ENCODE results near the gene TMC8. TPM values are rescaled to one million over a fixed set of nuclear protein-coding genes. Genes with fewer than 3 reads are reported as not detected.

The TMC8 gene
- total and polyA plus RNA-seq, 3 donors from 2014 or later = 3.5 to 9.3 (median 5.6) TPM

GRCh38 chr17:78132084-78132676 lies 1.6 kb downstream of the TMC8 start:
- TF ChIP-seq POLR2A (IDR thresholded peaks at IDR 0.05) (no peak), CTCF (IDR thresholded peaks at IDR 0.05) (no peak)
- peak overlapping the region in 1 of 2 donors; percentile 39 for H3K4me3 ChIP-seq
- H3K27ac ChIP-seq = no peak overlapping the region
- no peaks in the 10 kb centered on the region for H3K27me3 ChIP-seq
- no peak for DNase-seq
- intact Hi-C loops (cut with DNase I; ENCODE audit: low total_unique reads) = no loop called here
- no peaks in the 10 kb centered on the region for H3K36me3 ChIP-seq (ENCODE audit: low read depth, missing control alignments)
- 45 to 50% methylated on average over 4 to 34 of the region's 38 CpGs for WGBS, 2 donors
- peaks cover 19% of the 10 kb centered on the region for H3K4me1 ChIP-seq
- no peaks in the 10 kb centered on the region for H3K9me3 ChIP-seq

GRCh38 chr17:78132767-78133178 lies 2.2 kb downstream of the TMC8 start:
- H3K27ac ChIP-seq = no peak overlapping the region

GRCh38 chr17:78133179-78133951 lies 2.8 kb downstream of the TMC8 start:
- 90% methylated on average over 11 to 30 of the region's 30 CpGs for WGBS, 2 donors
- H3K36me3 ChIP-seq (ENCODE audit: low read depth, missing control alignments) = no peaks in the 10 kb centered on the region
- H3K27me3 ChIP-seq = no peaks in the 10 kb centered on the region
- peaks cover 7% of the 10 kb centered on the region for H3K4me1 ChIP-seq
- H3K27ac ChIP-seq = no peak overlapping the region
- no peak overlapping the region for H3K4me3 ChIP-seq
- no peaks in the 10 kb centered on the region for H3K9me3 ChIP-seq
- no peak for DNase-seq
- TF ChIP-seq POLR2A (IDR thresholded peaks at IDR 0.05) = no peak
- TF ChIP-seq CTCF (IDR thresholded peaks at IDR 0.05) = no peak
- intact Hi-C loops (cut with DNase I; ENCODE audit: low total_unique reads) = no loop called here

More at GRCh38 chr17:78132767-78133178, 2.2 kb downstream of the TMC8 start:
- no peaks in the 10 kb centered on the region for H3K9me3 ChIP-seq
- no peak overlapping the region for H3K4me3 ChIP-seq
- intact Hi-C loops (cut with DNase I; ENCODE audit: low total_unique reads) = no loop called here
- H3K27me3 ChIP-seq = no peaks in the 10 kb centered on the region
- DNase-seq = no peak
- H3K36me3 ChIP-seq (ENCODE audit: low read depth, missing control alignments) = no peaks in the 10 kb centered on the region
- peaks cover 13% of the 10 kb centered on the region for H3K4me1 ChIP-seq
- TF ChIP-seq POLR2A (IDR thresholded peaks at IDR 0.05) (no peak), CTCF (IDR thresholded peaks at IDR 0.05) (no peak)
- WGBS, 2 donors = 88 to 94% methylated on average over 5 to 7 of the region's 9 CpGs

GRCh38 chr17:78133971-78134898 lies 3.7 kb downstream of the TMC8 start:
- Histone ChIP-seq H3K4me1 (peaks cover under 1% of the 10 kb centered on the region), H3K27ac (no peak overlapping the region), H3K4me3 (no peak overlapping the region), H3K27me3 (no peaks in the 10 kb centered on the region), H3K36me3 (ENCODE audit: low read depth, missing control alignments) (no peaks in the 10 kb centered on the region), H3K9me3 (no peaks in the 10 kb centered on the region)
- no peak for DNase-seq
- intact Hi-C loops (cut with DNase I; ENCODE audit: low total_unique reads) = no loop called here
- WGBS, 2 donors = 78 to 79% methylated on average over 20 to 39 of the region's 39 CpGs
- TF ChIP-seq CTCF (IDR thresholded peaks at IDR 0.05) (peak in 1 of 3 experiments; percentile 14), POLR2A (IDR thresholded peaks at IDR 0.05) (no peak)
